SU-DHL-6 (cell line): ENCODE measurements around the gene WDR47.

Experiments used
- H2AFZ ChIP-seq: fragments of 200-600 bp; sonication (generic); 2 replicates; pipeline ENCODE4 v1.6.1; 2014; ENCODE audit warnings: low read depth, mild to moderate bottlenecking, moderate library complexity, mixed read lengths, antibody characterized with exemption, low read length; ENCODE audit not compliant: severe bottlenecking
- H3F3A ChIP-seq: fragments of 200-600 bp; shearing (Covaris generic); 2 replicates; pipeline ENCODE4 v1.6.0; 2016; ENCODE audit warnings: antibody characterized with exemption, mild to moderate bottlenecking; ENCODE audit not compliant: insufficient read depth
- H3K27ac ChIP-seq: fragments of 200-600 bp; sonication (generic); 2 replicates; pipeline ENCODE4 v1.5.1; 2016; ENCODE audit warnings: low read depth, mild to moderate bottlenecking, low read length, moderate library complexity, mixed read lengths
- H3K27me3 ChIP-seq: fragments of 200-600 bp; sonication (generic), shearing (Covaris generic); 2 replicates; pipeline ENCODE4 v1.6.0; 2014; ENCODE audit warnings: mild to moderate bottlenecking, low read length
- H3K36me3 ChIP-seq: fragments of 200-600 bp; sonication (generic); 2 replicates; pipeline ENCODE4 v1.6.1; 2014; ENCODE audit warnings: mild to moderate bottlenecking, low read length, mixed read lengths
- H3K4me2 ChIP-seq: fragments of 300-600, 200-600 bp; shearing (Covaris generic), sonication (generic); 2 replicates; pipeline ENCODE4 v1.6.0; 2014; ENCODE audit warnings: low read length, low read depth, mild to moderate bottlenecking; ENCODE audit not compliant: poor library complexity, severe bottlenecking
- H3K4me3 ChIP-seq: fragments of 200-600 bp; sonication (generic); 2 replicates; pipeline ENCODE4 v1.5.1; 2014; ENCODE audit warnings: antibody characterized with exemption, low read length, mild to moderate bottlenecking, mixed read lengths; ENCODE audit not compliant: insufficient read depth, poor library complexity, severe bottlenecking
- H3K79me2 ChIP-seq: fragments of 200-600 bp; sonication (generic); 2 replicates; pipeline ENCODE4 v1.6.1; 2014; ENCODE audit warnings: mild to moderate bottlenecking, low read length, moderate library complexity; ENCODE audit not compliant: insufficient read depth
- H3K9ac ChIP-seq: fragments of 200-600 bp; sonication (generic); 2 replicates; pipeline ENCODE4 v1.7.0; 2014; ENCODE audit warnings: mild to moderate bottlenecking, low read length
- H3K9me2 ChIP-seq: fragments of 200-600 bp; sonication (generic); replicated peaks from 2 replicates; pipeline ENCODE4 v1.6.1; 2014; ENCODE audit warnings: low read length; ENCODE audit not compliant: insufficient read depth
- H3K9me3 ChIP-seq: fragments of 200-600 bp; sonication (generic); 2 replicates; pipeline ENCODE4 v1.6.1; 2014; ENCODE audit warnings: low read length, mixed read lengths; ENCODE audit not compliant: insufficient read depth
- H4K20me1 ChIP-seq: fragments of 200-600 bp; sonication (generic); 2 replicates; pipeline ENCODE4 v1.6.1; 2014; ENCODE audit warnings: low read depth, mild to moderate bottlenecking, antibody characterized with exemption, low read length, moderate library complexity, mixed read lengths
- CTCF ChIP-seq: fragments of 200-600 bp; sonication (generic); IDR thresholded peaks from one replicate; pipeline ENCODE4 v1.5.1; 2017; ENCODE audit warnings: antibody characterized with exemption, mild to moderate bottlenecking, low read length, moderate library complexity; ENCODE audit not compliant: insufficient read depth, poor library complexity, severe bottlenecking
- EZH2phosphoT487 ChIP-seq: fragments of 200-600 bp; sonication (generic), shearing (Covaris generic); conservative IDR thresholded peaks from 2 replicates; pipeline ENCODE4 v1.6.1; 2018; ENCODE audit warnings: mild to moderate bottlenecking, antibody characterized with exemption, low read length, moderate library complexity, mixed read lengths

Gene WDR47

GRCh38 chr1:108963052-108963686 is 78.7 kb downstream of the WDR47 start, which contains the start of gene CLCC1:
CLCC1 (minus strand) TSS chr1:108963484; CDS start chr1:108950437, 13,047 bp downstream.
- Histone ChIP-seq H2AFZ (peak within 1 kb of the TSS; percentile 91), H3K4me3 (peak within 1 kb of the TSS; percentile 78), H3F3A (peaks cover 16% of the 10 kb centered on the region), H3K27me3 (no peaks in the 10 kb centered on the region), H4K20me1 (no peaks in the 10 kb centered on the region), H3K79me2 (peaks cover 25% of the 10 kb centered on the region), H3K36me3 (no peaks in the 10 kb centered on the region), H3K27ac (peak within 1 kb of the TSS; percentile 88), H3K9me3 (no peaks in the 10 kb centered on the region), H3K9me2 (no peaks in the 10 kb centered on the region), H3K4me2 (peak within 1 kb of the TSS; percentile 65), H3K9ac (peak within 1 kb of the TSS; percentile 81)
- TF ChIP-seq CTCF = no peak
- TF ChIP-seq EZH2phosphoT487 = no peak

- Histone ChIP-seq H3K9me2 (no peaks in the 10 kb centered on the region), H3K9ac (peak overlapping the region; percentile 81), H3K27me3 (no peaks in the 10 kb centered on the region), H3K79me2 (peaks cover 25% of the 10 kb centered on the region), H3F3A (peaks cover 16% of the 10 kb centered on the region), H3K4me3 (peak overlapping the region; percentile 78), H3K36me3 (no peaks in the 10 kb centered on the region), H3K9me3 (no peaks in the 10 kb centered on the region), H2AFZ (peak overlapping the region; percentile 84), H3K27ac (peak overlapping the region; percentile 88), H4K20me1 (no peaks in the 10 kb centered on the region), H3K4me2 (peak overlapping the region; percentile 65)
- TF ChIP-seq CTCF (no peak), EZH2phosphoT487 (no peak)
Observed at GRCh38 chr1:108962681-108963051, 79.2 kb downstream of the WDR47 start.

GRCh38 chr1:108961752-108962486 is 80.0 kb downstream of the WDR47 start:
- Histone ChIP-seq H3K9me3 (no peaks in the 10 kb centered on the region), H4K20me1 (no peaks in the 10 kb centered on the region), H3K4me3 (peak overlapping the region; percentile 78), H3K9ac (peak overlapping the region; percentile 81), H3K36me3 (no peaks in the 10 kb centered on the region), H3K4me2 (peak overlapping the region; percentile 65), H3K9me2 (no peaks in the 10 kb centered on the region), H3K79me2 (peaks cover 27% of the 10 kb centered on the region), H3K27me3 (no peaks in the 10 kb centered on the region), H2AFZ (peak overlapping the region; percentile 84), H3F3A (peaks cover 16% of the 10 kb centered on the region), H3K27ac (no peak overlapping the region)
- TF ChIP-seq EZH2phosphoT487 (no peak), CTCF (no peak)
